ENCODE measurements around the gene BCL2L13.
"Not testable (repeated sequence)": the region's sequence is repeated elsewhere in the genome, so short reads cannot be mapped to it uniquely, and the experiment has no call there.

DNA sequence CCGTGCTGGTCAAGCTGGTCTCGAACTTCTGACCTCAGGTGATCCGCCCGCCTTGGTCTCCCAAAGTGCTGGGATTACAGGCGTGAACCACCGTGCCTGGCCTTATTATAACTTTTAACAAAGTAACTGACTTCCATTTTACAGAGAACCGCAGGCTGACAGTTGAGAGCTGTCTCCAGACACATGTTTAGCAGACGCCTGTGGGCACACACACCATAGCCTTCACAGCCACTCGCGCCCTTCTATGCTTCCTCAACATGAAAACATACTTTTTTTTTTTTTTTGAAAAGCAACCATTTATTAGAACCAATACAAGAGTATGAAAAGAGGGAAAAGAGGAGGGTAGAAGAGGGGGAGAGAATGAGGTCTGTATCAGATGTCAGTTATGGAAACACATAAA lies 124.9 kb downstream of the BCL2L13 start:
- TF ChIP-seq, protein P1, sequence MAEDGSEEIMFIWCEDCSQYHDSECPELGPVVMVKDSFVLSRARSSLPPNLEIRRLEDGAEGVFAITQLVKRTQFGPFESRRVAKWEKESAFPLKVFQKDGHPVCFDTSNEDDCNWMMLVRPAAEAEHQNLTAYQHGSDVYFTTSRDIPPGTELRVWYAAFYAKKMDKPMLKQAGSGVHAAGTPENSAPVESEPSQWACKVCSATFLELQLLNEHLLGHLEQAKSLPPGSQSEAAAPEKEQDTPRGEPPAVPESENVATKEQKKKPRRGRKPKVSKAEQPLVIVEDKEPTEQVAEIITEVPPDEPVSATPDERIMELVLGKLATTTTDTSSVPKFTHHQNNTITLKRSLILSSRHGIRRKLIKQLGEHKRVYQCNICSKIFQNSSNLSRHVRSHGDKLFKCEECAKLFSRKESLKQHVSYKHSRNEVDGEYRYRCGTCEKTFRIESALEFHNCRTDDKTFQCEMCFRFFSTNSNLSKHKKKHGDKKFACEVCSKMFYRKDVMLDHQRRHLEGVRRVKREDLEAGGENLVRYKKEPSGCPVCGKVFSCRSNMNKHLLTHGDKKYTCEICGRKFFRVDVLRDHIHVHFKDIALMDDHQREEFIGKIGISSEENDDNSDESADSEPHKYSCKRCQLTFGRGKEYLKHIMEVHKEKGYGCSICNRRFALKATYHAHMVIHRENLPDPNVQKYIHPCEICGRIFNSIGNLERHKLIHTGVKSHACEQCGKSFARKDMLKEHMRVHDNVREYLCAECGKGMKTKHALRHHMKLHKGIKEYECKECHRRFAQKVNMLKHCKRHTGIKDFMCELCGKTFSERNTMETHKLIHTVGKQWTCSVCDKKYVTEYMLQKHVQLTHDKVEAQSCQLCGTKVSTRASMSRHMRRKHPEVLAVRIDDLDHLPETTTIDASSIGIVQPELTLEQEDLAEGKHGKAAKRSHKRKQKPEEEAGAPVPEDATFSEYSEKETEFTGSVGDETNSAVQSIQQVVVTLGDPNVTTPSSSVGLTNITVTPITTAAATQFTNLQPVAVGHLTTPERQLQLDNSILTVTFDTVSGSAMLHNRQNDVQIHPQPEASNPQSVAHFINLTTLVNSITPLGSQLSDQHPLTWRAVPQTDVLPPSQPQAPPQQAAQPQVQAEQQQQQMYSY (CRISPR knock-in tag; IDR thresholded peaks at IDR 0.05) = not testable (repeated sequence)
- TF ChIP-seq, protein P2, sequence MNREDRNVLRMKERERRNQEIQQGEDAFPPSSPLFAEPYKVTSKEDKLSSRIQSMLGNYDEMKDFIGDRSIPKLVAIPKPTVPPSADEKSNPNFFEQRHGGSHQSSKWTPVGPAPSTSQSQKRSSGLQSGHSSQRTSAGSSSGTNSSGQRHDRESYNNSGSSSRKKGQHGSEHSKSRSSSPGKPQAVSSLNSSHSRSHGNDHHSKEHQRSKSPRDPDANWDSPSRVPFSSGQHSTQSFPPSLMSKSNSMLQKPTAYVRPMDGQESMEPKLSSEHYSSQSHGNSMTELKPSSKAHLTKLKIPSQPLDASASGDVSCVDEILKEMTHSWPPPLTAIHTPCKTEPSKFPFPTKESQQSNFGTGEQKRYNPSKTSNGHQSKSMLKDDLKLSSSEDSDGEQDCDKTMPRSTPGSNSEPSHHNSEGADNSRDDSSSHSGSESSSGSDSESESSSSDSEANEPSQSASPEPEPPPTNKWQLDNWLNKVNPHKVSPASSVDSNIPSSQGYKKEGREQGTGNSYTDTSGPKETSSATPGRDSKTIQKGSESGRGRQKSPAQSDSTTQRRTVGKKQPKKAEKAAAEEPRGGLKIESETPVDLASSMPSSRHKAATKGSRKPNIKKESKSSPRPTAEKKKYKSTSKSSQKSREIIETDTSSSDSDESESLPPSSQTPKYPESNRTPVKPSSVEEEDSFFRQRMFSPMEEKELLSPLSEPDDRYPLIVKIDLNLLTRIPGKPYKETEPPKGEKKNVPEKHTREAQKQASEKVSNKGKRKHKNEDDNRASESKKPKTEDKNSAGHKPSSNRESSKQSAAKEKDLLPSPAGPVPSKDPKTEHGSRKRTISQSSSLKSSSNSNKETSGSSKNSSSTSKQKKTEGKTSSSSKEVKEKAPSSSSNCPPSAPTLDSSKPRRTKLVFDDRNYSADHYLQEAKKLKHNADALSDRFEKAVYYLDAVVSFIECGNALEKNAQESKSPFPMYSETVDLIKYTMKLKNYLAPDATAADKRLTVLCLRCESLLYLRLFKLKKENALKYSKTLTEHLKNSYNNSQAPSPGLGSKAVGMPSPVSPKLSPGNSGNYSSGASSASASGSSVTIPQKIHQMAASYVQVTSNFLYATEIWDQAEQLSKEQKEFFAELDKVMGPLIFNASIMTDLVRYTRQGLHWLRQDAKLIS (CRISPR knock-in tag; IDR thresholded peaks at IDR 0.05; ENCODE audit: borderline replicate concordance) = not testable (repeated sequence)
- not testable (repeated sequence) for TF ChIP-seq SOX15 (CRISPR knock-in tag; IDR thresholded peaks at IDR 0.05); IRF2 (CRISPR knock-in tag; IDR thresholded peaks at IDR 0.05; ENCODE audit: borderline replicate concordance, low read depth); KAT7 (CRISPR knock-in tag; IDR thresholded peaks at IDR 0.05; ENCODE audit: borderline replicate concordance); ELF4 (CRISPR knock-in tag; IDR thresholded peaks at IDR 0.05; ENCODE audit: low read depth); NFYB (CRISPR knock-in tag; conservative IDR thresholded peaks at IDR 0.05; ENCODE audit: low read depth); CREM (CRISPR knock-in tag; IDR thresholded peaks at IDR 0.05)
- TF ChIP-seq, protein P3, sequence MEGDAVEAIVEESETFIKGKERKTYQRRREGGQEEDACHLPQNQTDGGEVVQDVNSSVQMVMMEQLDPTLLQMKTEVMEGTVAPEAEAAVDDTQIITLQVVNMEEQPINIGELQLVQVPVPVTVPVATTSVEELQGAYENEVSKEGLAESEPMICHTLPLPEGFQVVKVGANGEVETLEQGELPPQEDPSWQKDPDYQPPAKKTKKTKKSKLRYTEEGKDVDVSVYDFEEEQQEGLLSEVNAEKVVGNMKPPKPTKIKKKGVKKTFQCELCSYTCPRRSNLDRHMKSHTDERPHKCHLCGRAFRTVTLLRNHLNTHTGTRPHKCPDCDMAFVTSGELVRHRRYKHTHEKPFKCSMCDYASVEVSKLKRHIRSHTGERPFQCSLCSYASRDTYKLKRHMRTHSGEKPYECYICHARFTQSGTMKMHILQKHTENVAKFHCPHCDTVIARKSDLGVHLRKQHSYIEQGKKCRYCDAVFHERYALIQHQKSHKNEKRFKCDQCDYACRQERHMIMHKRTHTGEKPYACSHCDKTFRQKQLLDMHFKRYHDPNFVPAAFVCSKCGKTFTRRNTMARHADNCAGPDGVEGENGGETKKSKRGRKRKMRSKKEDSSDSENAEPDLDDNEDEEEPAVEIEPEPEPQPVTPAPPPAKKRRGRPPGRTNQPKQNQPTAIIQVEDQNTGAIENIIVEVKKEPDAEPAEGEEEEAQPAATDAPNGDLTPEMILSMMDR (IDR thresholded peaks at IDR 0.05) = not testable (repeated sequence)
- TF ChIP-seq, protein P4, sequence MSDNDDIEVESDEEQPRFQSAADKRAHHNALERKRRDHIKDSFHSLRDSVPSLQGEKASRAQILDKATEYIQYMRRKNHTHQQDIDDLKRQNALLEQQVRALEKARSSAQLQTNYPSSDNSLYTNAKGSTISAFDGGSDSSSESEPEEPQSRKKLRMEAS (CRISPR knock-in tag; IDR thresholded peaks at IDR 0.05) = not testable (repeated sequence)
- TF ChIP-seq, protein P5, sequence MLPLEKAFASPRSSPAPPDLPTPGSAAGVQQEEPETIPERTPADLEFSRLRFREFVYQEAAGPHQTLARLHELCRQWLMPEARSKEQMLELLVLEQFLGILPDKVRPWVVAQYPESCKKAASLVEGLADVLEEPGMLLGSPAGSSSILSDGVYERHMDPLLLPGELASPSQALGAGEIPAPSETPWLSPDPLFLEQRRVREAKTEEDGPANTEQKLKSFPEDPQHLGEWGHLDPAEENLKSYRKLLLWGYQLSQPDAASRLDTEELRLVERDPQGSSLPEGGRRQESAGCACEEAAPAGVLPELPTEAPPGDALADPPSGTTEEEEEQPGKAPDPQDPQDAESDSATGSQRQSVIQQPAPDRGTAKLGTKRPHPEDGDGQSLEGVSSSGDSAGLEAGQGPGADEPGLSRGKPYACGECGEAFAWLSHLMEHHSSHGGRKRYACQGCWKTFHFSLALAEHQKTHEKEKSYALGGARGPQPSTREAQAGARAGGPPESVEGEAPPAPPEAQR (CRISPR knock-in tag; IDR thresholded peaks at IDR 0.05) = not testable (repeated sequence)
- TF ChIP-seq, protein P6, sequence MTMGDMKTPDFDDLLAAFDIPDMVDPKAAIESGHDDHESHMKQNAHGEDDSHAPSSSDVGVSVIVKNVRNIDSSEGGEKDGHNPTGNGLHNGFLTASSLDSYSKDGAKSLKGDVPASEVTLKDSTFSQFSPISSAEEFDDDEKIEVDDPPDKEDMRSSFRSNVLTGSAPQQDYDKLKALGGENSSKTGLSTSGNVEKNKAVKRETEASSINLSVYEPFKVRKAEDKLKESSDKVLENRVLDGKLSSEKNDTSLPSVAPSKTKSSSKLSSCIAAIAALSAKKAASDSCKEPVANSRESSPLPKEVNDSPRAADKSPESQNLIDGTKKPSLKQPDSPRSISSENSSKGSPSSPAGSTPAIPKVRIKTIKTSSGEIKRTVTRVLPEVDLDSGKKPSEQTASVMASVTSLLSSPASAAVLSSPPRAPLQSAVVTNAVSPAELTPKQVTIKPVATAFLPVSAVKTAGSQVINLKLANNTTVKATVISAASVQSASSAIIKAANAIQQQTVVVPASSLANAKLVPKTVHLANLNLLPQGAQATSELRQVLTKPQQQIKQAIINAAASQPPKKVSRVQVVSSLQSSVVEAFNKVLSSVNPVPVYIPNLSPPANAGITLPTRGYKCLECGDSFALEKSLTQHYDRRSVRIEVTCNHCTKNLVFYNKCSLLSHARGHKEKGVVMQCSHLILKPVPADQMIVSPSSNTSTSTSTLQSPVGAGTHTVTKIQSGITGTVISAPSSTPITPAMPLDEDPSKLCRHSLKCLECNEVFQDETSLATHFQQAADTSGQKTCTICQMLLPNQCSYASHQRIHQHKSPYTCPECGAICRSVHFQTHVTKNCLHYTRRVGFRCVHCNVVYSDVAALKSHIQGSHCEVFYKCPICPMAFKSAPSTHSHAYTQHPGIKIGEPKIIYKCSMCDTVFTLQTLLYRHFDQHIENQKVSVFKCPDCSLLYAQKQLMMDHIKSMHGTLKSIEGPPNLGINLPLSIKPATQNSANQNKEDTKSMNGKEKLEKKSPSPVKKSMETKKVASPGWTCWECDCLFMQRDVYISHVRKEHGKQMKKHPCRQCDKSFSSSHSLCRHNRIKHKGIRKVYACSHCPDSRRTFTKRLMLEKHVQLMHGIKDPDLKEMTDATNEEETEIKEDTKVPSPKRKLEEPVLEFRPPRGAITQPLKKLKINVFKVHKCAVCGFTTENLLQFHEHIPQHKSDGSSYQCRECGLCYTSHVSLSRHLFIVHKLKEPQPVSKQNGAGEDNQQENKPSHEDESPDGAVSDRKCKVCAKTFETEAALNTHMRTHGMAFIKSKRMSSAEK (CRISPR knock-in tag; IDR thresholded peaks at IDR 0.05; ENCODE audit: borderline replicate concordance) = not testable (repeated sequence)
- TF ChIP-seq, protein P7, sequence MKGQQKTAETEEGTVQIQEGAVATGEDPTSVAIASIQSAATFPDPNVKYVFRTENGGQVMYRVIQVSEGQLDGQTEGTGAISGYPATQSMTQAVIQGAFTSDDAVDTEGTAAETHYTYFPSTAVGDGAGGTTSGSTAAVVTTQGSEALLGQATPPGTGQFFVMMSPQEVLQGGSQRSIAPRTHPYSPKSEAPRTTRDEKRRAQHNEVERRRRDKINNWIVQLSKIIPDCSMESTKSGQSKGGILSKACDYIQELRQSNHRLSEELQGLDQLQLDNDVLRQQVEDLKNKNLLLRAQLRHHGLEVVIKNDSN (CRISPR knock-in tag; IDR thresholded peaks at IDR 0.05) = not testable (repeated sequence)
- TF ChIP-seq, protein P8, sequence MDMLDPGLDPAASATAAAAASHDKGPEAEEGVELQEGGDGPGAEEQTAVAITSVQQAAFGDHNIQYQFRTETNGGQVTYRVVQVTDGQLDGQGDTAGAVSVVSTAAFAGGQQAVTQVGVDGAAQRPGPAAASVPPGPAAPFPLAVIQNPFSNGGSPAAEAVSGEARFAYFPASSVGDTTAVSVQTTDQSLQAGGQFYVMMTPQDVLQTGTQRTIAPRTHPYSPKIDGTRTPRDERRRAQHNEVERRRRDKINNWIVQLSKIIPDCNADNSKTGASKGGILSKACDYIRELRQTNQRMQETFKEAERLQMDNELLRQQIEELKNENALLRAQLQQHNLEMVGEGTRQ (CRISPR knock-in tag; IDR thresholded peaks at IDR 0.05) = not testable (repeated sequence)
